Measurements from ENCODE around the gene NGFR.
"Not testable (repeated sequence)": the region's sequence is repeated elsewhere in the genome, so short reads cannot be mapped to it uniquely, and the experiment has no call there.

Gene NGFR

DNA sequence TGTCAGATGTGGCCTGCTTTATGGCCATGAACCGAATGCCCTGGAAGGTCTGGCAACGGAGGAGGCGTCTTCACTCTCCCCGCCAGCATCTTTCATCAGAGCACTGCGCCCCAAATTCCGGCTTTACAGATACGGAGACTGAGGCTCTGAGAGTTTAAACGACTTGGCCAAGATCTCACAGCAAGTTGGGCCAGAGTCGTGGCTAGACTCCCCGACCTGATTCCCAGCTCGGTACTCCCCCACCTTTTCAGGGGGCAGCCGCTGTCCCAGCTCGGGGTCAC is 1.7 kb downstream of the NGFR start:
- no peak for DNase-seq

DNA sequence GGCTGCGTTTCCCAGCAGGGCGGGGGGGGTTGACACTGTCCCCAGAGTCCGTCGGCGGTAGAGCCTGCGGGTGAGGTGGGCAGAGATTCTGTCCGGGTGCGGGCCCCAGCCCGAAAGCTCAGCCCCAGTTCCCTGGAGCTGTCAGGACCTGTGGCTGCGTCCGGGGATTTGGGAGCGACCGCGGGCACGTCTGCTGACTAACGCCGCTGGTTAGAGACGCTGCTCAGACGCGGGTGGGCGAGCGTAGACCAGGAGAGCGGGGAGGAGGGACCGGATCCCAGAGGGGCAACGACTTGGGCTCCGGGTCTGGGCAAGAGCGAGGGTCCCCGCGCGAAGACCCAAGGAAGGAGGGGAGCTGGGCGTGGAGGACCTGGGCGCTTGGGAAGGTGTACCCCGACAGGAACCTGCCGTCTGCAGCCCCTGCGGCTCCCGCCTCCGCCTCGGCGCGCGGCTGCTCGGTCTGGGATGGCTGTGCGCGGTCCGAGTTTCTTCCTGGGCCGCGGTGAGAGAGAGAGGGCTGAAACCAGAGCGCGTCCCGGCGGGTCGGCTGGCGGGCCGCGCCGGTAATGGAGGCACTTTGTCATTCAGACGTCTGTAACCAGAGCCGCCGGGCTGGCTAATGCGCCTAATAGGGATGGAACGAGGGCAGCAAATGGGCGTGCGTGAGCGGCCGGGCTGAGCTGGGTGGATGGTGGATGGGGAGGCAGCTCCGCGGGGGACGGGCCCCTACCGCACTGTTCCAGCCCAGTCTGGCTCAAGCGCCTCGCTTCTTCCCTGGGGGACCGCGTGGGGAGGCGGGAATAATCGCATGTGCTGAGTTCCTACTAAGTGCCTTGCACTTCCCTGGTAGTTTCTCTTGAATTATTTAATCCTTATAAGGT is 2.3 kb downstream of the NGFR start:
- peak; percentile 16 for DNase-seq

DNA sequence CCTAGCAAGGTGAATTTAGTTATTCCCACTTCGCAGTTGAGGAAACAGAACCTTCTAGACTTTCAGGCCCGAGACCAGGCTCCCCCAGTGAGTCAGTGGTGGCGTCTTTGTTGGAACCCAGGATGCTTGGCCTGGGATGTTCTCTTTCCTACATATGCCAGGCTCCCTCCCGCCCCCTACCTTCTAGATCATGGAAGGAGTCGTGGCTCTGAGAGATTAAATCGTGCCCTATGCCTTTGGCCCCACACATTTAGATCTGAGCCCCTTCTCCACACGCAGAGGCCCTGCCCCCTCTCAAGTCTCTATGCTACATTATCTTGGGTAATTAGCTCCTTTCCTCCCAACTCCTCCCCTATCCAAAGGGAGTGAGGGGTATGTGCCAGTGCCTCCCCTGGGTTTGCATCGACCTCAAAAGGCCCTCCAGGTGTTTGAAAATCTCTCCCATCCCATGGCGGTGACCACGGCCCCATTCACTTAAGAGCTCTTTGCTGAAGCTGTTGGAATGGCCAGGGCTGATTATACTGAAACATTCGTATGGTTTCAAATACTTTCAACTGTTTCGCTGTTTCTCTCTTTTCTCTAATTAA is 3.0 kb downstream of the NGFR start:
- no peak for DNase-seq

DNA sequence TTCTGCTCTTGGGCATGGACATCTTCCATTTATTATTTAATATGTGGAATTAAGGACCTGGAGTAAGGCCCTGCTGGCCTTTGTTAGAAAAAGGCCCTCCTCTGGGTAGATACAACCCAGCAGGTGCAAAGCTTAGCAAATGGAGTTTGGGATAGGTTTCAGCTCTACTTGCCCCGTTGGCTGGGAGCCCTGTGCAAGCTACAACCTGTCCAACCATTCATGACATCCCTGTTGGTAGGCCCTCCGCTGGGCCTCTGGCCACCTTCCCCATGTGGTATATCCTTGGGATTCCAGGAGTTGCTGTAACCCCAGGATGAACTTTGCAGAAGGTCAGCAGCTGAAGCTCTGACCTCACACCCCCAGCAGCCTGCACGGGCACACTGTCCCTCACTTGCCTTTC is 6.4 kb downstream of the NGFR start:
- no peak for DNase-seq

DNA sequence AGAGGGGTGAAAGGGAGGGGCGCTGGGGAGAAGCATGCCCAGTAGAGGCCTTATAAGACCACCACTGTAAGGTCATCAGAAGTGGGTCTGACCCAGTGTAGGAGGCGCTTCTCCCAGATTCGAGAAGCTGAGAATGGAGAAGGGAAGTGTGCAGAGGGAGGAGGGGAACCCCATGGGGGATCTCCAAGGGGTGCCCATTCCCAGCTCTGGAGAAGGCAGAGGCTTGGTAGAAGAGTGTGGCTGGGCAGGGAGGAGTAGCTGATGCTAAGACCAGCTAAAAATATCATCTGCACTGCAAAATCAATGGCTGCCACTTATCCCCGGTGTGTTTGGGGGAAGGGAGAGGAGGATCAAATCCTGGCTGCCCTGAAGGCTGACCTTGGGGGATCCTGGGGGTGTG is 7.2 kb downstream of the NGFR start:
- DNase-seq, result no peak

DNA sequence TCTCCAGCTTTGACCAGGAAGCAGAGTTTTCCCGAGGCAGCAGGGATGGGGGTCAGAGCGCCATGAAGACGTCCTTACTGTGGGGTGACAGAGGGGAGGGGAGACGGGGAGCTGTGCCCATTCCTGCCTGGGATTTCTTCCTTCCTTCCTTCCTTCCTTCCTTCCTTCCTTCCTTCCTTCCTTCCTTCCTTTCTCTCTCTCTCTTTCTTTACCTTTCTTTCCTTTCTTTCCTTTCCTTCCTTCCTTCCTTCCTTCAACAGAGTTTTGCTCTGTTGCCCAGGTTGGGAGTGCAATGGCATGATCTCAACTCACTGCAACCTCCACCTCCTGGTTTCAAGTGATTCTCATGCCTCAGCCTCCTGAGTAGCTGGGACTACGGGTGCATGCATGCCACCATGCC is 7.6 kb downstream of the NGFR start:
- DNase-seq, result not testable (repeated sequence)

DNA sequence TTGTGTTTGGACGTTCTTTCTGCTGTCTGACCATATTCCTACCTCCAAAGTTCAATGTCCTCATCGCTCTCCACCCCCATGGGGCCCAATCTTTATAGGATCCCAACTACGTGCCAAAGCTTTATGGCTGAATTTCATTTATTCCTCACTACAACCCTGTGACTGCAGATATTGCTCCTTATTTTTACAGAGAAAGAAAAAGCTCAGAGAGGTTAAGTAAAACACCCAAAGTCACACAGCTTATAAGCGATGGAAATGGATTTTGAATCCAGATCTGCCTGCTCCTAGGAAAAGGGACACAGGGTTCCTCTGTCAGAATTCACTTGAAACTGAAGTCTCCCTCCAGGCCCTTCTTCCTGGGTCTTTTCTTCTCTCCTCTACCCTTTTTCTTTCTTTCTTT is 9.3 kb downstream of the NGFR start:
- DNase-seq, result no peak

DNA sequence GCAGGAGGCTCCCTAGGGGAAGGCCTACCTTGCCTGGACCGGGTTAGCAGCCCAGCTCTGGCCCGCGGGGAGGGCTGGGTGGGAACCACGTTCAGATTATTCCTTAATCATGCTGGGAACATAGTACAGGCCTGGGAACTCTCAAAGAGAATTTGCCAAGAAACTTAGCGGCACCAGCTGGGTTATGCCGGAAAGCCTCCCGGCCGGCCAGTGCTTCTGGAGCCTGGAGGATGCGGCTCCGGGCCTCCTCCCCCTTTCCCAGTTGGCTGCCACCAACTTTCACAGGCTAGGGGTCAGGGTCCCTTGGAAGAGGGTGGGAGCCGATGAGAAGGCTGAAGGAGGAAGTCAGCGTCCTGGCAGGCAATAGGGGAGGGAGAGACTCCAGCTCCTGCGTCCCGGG is 10.8 kb downstream of the NGFR start:
- no peak for DNase-seq

DNA sequence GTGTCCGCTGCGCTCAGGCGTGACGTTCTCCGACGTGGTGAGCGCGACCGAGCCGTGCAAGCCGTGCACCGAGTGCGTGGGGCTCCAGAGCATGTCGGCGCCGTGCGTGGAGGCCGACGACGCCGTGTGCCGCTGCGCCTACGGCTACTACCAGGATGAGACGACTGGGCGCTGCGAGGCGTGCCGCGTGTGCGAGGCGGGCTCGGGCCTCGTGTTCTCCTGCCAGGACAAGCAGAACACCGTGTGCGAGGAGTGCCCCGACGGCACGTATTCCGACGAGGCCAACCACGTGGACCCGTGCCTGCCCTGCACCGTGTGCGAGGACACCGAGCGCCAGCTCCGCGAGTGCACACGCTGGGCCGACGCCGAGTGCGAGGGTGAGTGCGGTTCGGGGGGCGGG is 11.2 kb downstream of the NGFR start:
- no peak for DNase-seq

DNA sequence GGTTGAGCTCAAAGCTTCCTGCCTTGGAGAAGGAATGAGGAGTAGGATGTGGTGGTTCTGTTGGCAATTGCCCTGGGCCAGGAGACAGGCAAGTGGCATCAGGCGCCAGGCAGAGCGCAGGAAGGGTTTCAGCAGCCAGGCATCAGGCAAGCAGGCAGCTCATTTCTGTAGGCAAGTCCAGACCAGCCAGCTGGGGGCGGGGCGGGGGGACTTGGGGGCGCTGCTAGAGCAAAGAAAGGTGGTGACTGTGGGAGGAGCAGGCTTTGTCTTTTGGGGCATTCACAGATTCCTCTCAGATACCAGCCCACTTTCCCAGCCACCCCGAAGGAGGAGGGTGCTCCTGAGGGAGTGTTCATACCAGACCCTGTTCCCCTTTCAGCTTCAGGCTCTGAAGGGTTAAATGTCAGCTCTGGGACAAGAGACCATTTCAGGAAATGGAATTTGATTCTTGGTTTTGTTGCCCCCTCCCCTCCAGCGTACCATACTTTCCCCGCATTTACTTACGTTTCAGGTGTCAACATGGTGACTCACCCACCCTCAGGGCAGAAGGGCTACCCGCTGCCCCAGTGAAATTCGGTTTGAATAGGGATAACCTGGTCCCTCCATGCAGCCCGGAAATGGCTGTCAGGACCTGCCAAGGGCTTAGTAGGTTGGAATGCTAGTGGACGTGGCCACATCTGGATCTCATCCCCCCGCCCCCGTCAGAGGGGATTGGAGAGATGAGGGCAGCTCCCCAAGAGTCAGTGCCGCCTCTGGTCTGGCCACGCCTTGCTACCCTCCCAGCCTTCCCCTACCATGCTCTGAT is 13.2 kb downstream of the NGFR start:
- no peak for DNase-seq

DNA sequence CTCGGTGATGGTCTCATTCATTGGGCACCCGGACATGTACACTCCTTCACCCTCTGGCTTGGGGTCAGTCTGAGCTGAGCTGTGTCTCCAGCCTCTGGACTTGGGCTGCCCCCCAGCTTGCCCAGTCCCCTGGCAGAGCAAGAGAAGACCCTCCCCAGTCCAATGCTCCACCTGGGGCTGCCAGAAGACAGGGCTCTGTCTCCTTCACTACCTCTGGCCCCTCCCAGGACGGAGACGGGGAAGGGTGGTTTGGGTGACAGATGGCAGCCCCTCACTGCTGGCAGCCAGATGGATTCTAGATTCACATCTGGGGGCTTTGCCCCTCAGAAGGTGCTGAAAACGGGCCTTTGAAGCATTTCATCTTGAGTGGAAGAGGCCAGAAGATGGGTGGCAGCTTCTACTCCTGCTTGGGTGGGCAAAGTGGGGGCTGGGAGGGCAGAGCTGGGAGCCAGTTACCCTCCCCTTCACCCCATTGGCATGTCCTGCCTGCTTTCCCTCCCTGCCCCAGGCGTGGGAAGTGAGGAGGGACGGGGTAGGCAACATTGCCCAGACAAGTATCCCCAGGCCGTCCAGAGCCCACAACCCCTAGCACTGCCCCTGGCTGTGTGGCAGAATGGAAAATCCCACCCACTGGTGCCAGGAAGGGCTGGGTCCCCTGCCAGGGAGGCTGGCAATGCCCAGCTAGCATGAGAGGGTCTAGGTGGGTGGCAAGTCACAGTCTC is 13.9 kb downstream of the NGFR start:
- DNase-seq, result no peak

DNA sequence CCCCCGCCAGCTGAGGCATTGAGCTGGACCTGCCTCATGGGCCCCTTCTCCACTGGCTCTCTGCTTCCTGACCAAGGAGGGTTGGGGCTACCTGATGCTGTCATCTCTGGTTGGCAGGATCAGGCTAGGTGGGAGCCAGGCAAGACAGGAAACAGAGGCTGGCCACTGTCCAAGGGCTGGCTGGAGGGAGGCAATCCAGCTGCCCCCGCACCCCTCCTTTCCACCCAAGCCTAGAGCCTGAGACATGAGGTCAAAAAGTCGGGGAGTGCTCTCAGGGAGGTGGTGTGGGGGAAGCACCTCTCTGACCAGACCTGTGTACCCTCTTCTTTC is 14.5 kb downstream of the NGFR start:
- DNase-seq, result no peak

DNA sequence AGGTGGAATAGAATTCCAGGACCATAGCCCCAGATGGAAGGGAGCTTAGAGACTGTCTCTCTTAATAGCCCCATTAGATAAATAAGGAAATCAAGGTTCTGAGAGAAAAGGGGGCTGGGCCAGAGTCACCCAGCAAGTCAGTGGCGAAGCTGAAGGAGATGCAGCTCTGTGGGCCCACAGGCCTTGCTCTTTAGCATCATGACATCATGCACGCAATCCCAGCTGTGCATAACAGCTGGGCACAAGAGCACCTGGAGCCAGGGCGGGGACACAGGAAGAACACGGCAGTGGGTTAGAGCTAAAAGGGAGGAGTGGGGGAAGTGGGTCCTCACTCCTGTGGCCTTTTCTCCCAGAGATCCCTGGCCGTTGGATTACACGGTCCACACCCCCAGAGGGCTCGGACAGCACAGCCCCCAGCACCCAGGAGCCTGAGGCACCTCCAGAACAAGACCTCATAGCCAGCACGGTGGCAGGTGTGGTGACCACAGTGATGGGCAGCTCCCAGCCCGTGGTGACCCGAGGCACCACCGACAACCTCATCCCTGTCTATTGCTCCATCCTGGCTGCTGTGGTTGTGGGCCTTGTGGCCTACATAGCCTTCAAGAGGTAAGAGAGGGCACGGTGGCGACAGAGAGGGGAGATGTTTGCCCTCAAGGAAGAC is 15.1 kb downstream of the NGFR start:
- no peak for DNase-seq

DNA sequence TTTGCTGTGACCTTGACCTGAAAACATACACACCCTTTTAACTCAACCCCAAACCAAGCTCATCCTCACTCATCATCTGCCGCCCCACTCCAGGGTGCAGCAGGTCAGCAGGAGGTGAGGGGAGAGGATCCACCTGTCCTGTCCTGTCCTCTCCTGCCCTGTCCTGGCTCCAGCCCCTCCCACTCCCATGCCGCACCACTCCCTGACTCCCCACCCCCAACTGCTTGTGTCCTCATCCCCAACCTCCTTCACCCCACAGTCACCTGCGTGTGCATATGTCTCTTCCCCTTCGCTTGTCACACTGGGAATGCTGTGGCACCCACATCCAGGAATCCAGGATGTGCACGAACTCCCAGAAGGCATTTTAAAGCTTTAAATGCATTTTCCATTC is 15.6 kb downstream of the NGFR start:
- DNase-seq, result no peak

DNA sequence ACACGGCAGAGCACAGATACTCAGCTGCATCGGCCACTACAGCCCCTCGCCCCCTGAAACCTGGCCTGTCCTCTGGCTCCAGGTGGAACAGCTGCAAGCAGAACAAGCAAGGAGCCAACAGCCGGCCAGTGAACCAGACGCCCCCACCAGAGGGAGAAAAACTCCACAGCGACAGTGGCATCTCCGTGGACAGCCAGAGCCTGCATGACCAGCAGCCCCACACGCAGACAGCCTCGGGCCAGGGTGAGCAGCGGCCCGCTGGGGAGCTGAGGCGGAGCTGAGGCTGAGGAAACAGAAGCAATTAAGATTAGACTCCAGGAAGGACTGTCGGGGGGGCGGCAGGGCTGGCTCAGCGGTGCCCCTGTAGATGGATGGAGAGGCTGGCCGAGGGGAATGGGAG is 16.7 kb downstream of the NGFR start:
- DNase-seq, result no peak

DNA sequence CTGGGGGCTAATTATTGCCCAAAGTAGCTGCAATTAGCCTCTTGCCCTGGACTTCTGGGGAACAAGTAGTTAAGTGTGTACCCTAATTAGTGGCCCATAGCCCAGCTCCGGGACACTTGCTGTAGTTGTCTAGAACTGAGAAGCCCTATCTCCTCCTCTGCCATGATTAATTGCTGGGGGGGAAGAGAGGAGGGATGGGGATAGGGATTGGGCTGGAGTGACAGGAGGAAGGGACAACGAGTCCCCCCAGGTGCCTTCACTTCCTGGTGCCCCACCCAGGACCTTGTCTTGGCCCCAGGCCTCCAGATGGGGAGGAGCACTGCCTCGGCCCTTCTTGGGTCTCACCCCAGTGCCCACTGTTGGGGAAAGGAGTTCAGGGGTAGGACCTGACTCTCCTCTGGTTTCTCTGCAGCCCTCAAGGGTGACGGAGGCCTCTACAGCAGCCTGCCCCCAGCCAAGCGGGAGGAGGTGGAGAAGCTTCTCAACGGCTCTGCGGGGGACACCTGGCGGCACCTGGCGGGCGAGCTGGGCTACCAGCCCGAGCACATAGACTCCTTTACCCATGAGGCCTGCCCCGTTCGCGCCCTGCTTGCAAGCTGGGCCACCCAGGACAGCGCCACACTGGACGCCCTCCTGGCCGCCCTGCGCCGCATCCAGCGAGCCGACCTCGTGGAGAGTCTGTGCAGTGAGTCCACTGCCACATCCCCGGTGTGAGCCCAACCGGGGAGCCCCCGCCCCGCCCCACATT is 17.4 kb downstream of the NGFR start:
- no peak for DNase-seq

DNA sequence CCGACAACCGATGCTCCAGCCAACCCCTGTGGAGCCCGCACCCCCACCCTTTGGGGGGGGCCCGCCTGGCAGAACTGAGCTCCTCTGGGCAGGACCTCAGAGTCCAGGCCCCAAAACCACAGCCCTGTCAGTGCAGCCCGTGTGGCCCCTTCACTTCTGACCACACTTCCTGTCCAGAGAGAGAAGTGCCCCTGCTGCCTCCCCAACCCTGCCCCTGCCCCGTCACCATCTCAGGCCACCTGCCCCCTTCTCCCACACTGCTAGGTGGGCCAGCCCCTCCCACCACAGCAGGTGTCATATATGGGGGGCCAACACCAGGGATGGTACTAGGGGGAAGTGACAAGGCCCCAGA is 17.9 kb downstream of the NGFR start:
- no peak for DNase-seq

DNA sequence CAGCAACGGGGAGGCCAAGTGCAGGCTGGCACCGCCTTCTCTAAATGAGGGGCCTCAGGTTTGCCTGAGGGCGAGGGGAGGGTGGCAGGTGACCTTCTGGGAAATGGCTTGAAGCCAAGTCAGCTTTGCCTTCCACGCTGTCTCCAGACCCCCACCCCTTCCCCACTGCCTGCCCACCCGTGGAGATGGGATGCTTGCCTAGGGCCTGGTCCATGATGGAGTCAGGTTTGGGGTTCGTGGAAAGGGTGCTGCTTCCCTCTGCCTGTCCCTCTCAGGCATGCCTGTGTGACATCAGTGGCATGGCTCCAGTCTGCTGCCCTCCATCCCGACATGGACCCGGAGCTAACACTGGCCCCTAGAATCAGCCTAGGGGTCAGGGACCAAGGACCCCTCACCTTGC is 18.5 kb downstream of the NGFR start:
- no peak for DNase-seq

DNA sequence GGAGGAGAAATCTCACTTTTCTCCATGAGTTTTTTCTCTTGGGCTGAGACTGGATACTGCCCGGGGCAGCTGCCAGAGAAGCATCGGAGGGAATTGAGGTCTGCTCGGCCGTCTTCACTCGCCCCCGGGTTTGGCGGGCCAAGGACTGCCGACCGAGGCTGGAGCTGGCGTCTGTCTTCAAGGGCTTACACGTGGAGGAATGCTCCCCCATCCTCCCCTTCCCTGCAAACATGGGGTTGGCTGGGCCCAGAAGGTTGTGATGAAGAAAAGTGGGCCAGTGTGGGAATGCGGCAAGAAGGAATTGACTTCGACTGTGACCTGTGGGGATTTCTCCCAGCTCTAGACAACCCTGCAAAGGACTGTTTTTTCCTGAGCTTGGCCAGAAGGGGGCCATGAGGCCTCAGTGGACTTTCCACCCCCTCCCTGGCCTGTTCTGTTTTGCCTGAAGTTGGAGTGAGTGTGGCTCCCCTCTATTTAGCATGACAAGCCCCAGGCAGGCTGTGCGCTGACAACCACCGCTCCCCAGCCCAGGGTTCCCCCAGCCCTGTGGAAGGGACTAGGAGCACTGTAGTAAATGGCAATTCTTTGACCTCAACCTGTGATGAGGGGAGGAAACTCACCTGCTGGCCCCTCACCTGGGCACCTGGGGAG is 19.1 kb downstream of the NGFR start:
- no peak for DNase-seq

DNA sequence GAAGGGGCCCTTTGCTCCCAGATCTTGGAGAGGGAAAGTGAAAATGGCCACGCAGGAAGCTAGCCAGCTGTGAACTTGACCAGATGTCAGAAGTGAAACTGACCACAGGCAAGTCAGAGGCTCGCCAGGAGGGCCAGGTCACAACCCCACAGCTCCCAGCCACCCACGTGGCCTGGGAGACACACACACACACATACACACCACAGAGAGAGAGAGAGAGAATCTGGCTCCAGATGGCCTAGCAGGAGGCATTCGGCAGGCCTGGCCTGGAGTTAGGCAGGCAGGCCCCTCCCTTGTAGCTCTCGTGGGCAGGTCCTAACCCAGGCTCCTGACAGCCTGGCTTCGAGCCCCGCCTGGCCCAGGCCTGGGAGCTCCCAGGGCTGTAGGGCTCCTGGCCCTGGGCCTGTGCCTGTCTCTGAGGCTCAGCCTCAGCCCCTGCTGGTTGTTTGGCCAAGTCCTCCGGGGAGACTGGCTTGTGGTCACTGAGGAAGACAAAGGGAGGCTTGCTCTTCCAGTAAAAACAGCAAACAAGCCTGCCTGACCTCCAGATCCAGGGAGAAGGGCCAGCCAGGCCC is 20.2 kb downstream of the NGFR start:
- DNase-seq, result no peak

DNA sequence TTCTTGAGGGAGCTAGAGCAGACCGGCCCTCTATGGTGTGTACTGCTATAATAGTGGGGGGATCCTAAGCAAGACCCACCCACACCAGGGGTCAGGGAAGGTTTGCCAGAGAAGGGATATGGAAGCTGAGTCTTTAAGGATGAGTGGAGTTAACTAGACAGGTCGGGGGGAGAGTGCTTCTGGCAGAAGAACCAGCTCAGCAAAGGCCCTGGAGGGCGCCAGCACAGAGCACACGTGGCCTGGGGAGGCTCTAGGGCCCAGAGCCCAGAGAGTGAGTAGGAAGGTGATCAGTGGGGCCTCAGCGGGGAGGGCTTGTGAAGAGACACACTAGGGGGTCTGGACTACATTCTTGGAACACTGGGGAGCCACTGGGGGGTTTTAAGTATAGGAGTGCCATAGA is 21.1 kb downstream of the NGFR start:
- DNase-seq, result no peak
